GM19035 (cell line): ENCODE results near the gene PREX1.

Experiments used
- ATAC-seq: cut with Tn5 transposase; IDR thresholded peaks from one replicate; pipeline ENCODE4 v1.9.1; 2021; ENCODE audit not compliant: unreplicated experiment

Gene PREX1

DNA sequence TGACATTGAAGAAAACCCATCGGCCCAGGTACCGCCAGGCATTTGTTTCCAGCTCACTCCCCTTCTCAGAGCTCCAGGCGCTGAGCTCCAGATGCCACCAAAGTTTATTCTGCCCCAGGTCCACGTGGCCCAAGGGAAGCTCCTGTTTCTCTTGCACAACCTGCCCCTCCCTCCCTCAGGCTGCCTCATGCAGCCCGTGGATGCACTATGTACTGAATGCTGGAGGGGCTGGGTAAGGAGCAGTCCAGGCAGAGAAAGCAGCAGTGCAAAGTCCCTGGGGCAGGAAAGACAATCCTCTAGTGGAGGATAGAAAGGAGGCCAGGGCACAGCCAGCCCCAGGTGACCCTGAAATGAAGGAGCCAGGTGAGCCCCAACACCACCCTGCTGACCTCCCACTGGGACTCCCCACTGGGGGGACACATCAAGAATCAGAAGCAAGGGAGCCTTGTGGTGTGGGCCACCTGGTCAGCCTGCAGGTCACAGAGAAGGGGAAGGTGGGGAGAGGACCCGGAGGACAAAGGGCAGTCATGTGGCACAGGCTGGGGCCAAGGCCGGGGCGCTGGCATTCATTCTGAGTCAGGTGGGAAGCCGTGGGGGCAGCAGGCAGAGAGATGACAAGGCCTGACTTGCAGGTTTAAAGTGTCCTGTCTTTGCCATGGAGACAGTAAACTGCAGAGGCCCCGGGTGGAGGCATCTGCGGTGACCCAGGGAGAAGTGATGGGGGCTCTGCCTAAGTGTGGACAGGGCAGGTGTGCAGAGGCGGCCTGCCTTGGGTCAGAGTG is 230.1 kb downstream of the PREX1 start:
- no peak for ATAC-seq

DNA sequence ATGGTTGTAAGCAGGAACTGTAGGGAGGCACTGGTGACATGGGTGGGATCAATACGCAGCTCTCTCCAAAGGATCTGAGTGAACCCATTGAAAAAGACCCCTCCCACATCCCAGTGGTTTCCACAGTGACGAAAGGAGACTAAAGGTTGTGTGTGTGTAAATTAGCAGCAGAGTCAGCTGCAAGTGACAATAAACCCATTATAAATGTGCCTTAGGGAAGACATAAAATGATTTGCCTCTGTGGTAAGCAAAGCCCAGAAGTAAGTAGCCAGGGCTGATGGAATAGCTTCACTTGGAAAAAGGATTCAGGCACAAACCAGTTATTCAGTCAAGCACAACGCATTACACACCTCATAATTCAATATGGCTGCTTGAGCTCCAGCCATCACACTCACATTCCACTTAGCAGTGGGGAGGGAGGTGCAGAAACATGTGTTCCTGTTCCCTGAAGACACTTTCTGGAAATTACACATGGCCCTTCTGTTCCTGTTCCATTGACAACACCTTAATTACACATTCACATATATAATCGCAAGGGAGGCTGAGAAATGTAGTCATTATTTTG is 231.4 kb downstream of the PREX1 start:
- ATAC-seq, result no peak

GRCh38 chr20:48595495-48596333 is 232.1 kb downstream of the PREX1 start:
- no peak for ATAC-seq

GRCh38 chr20:48594533-48594932 is 233.3 kb downstream of the PREX1 start:
- no peak for ATAC-seq

DNA sequence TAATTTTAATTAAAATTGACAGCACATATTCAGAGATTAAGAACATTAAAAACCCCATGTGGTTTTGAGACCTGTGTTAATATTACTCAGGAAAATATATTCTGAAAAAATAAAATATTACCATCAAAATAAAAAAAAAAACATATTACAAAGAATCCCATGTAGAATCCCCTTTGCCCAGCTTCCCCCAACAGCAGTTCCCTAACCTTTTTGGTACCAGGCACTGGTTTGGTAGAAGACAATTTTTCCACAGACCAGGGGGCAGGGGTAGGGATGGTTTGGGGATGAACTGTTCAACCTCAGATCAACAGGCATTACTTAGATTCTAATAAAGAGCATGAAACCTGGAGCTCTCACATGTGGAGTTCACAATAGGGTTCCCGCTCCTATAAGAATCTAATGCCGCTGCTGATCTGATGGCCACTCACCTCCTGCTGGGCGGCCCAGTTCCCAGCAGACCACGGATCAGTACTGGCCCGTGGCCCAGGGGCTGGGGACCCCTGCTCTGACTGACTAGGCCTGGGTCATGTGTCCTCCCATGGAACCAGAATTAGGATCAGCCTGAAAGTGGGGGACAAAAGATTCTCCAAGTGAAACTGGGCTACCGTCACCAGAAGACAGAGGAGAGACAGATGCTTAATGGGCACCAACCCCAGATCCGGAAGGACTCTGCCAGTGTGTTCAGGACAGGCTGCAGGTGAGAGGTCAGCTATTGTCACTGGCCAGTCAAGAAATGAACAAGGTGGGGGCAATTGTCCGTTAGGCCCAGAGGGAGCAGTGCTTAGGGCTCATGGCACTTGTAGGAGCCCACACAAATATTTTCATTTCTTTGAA is 235.5 kb downstream of the PREX1 start:
- ATAC-seq, result no peak

GRCh38 chr20:48586730-48587129 is 241.1 kb downstream of the PREX1 start:
- ATAC-seq, result no peak

DNA sequence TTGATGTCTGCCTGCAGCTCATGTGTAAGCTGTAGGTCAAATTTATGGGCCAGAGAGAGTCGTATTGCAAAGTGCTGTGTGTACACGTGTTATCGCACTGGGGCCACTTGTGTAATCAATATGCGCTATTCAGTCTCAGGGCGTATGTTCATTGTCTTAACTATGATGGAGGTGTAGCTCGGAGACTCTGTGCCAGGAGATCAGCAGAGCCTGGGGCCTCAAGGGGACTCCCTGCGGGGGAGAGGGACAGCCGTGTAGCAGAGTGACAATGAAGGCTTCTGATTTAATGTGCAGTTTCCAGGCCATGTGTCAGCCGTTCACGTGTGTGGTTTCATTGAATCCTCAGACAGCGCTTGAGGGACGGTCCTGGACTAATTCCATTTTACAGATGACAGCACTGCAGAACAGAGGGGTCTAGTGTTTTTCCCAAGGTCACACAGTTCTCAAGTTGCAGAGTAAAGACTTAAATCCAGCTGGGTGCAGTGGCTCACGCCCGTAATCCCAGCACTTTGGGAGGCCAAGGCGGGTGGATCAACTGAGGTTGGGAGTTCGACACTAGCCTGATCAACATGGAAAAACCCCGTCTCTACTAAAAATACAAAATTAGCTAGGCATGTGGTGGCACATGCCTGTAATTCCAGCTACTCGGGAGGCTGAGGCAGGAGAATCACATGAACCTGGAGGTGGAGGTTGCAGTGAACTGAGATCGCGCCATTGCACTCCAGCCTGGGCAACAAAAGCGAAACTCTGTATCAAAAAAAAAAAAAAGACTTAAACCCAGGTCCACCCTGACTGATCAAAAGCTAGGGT is 242.5 kb downstream of the PREX1 start:
- ATAC-seq, result no peak

DNA sequence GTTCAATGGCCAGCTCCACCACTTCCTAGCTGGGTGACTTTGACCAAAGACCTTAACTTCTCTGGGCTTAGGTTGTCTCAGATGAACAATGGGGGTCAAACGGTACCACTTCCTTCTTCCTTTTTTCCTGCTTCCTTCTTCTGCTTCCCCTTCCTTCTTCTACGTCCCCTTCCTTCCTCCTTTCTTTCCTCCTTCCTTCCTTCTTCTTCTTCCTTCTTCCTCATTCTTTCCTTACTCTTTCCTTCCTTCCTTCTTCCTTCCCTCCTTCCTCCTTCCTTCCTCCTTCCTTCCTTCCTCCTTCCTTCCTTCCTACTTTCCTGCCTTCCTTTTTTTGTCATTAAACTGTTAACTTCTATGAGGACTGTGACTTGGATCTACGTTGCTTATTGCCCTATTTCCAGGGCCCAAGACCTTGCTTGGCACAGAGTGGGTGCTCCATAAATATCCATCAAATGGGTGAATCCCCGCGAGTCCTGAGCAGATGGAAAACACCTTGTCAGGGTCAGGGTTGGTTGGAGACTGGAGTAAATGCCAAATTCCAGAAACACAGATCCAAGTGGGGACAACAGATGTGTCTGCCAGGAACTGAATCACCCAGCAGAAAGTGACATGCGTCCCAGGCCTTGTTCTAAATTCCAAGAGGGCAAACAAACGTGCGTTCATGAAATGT is 243.3 kb downstream of the PREX1 start:
- no peak for ATAC-seq

- ATAC-seq, result no peak
Observed at GRCh38 chr20:48583801-48584200, 244.0 kb downstream of the PREX1 start.

GRCh38 chr20:48583171-48583570 is 244.6 kb downstream of the PREX1 start:
- ATAC-seq, result no peak

GRCh38 chr20:48582673-48582985 is 245.2 kb downstream of the PREX1 start:
- ATAC-seq, result no peak

DNA sequence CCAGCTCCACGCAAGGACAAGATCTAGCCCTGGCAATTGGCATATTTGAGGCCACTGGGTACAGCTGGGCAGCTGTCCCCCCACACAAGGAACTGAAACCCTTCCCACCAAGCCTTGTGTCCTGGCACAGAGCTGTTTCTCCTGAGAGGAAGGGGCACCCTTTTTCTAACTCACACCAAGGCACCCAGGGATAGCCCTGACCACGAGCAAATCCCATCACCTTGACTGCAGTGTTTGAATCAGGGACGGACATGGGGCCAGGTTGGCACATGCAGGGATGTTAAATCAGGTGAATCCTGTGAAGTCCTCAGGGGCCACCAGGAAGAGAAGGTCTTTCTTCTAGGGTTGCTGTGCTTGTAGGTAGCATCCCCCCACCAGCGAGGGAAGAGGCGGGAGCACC is 246.6 kb downstream of the PREX1 start:
- no peak for ATAC-seq

DNA sequence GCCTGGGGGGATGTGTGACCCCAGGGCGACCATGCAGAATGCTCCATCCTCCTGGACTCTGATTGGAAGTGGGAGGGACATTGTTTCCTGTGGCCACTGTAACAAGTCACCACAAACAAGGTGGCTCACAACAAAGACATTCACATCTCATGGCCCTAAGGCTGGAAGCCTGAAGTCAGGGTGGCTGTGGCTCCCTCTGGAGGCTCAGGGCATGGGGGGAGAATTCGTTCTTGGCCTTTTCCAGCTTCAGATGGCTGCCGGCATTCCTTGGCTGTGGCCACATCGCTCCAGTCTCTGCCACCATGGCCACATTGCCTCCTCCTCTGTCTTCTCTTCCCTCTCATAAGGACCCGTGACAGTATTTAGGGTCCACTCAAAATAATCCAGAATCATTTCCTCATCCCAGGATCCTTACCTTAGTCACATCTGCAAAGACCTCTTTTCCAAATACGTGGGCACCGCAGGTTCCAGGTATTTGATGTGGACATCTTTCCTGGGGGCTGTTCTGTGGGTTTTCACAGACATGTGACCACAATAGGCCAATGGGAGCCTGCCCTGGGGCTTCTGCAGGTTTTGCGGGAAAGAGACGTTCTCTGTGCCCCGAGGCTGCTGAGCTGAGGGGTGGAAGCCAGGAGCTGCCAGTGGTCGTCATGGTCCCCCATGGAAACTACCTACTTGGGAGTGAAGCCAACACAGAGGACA is 249.3 kb downstream of the PREX1 start:
- no peak for ATAC-seq

GRCh38 chr20:48577557-48577956 is 250.2 kb downstream of the PREX1 start:
- no peak for ATAC-seq

DNA sequence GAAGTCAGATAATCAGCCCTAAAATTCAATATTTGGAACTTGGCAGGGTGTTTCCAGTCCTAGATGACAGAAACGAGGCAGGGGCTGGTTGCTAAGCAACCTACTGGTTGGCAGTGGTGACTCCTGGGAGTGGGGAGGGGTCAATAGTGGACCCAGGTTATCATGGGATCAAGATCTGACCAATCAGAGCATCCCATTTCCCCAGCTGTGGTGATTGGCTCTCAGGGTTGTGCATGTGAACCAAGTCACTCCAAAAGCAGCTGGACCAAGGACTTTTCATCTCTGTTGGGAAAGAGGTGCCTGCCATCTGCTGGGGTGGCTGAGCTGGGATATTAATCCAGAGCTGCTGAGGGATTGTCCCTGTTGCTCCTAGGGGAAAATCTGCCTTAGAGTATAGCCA is 253.4 kb downstream of the PREX1 start:
- ATAC-seq, result no peak
